Naive thymus-derived CD8-positive, alpha-beta T cell (primary cell): ENCODE data around the gene VPS36. TPM values are rescaled to one million over a fixed set of nuclear protein-coding genes. Genes with fewer than 3 reads are reported as not detected.
A peak's percentile ranks its signal among the peaks of the same experiment; 100 is the strongest.

Experiments
- ATAC-seq, 2 donors: fragments of 150-1000 bp; cut with Tn5 transposase in 1 of 2; sonication (Bioruptor Pico), chemical (Tn5 transposase) in 1 of 2; 1 replicate in 1 of 2; 2 replicates in 1 of 2; pipeline ENCODE4 v1.10.0; 2021; ENCODE audit warnings: mild to moderate bottlenecking in 2 of 2, moderate library complexity in 2 of 2
- POLR2A ChIA-PET: fragments of 350-600 bp; sonication (Branson Sonifier 250); formaldehyde crosslinking; loops from one replicate; lab custom pipeline; 2021; ENCODE audit warnings: antibody characterized with exemption; lab: Charles Lee
- DNase-seq, 10 donors: peaks; one replicate each; pipeline versions ENCODE4 v3.0.0 to v3.0.0-alpha.2; 2020 to 2022
- H3K27ac Mint-ChIP-seq, 10 donors: one replicate each; pipeline ENCODE4 v1.8.0; 2020 to 2022; ENCODE audit warnings: mild to moderate bottlenecking in 10 of 10, mixed read lengths in 10 of 10, moderate library complexity in 4 of 10, inconsistent platforms in 1 of 10
- H3K27me3 Mint-ChIP-seq, 5 donors: one replicate each; pipeline ENCODE4 v1.8.0; 2021 to 2022; ENCODE audit warnings: mixed read lengths in 5 of 5
- H3K36me3 Mint-ChIP-seq, 3 donors: one replicate each; pipeline ENCODE4 v1.8.0; 2020 to 2022; ENCODE audit warnings: mixed read lengths in 3 of 3, mild to moderate bottlenecking in 2 of 3, inconsistent platforms in 1 of 3
- H3K4me1 Mint-ChIP-seq, 4 donors: one replicate each; pipeline ENCODE4 v1.8.0; 2021 to 2022; ENCODE audit warnings: mixed read lengths in 4 of 4
- H3K4me3 Mint-ChIP-seq, 10 donors: one replicate each; pipeline ENCODE4 v1.8.0; 2020 to 2022; ENCODE audit warnings: mild to moderate bottlenecking in 10 of 10, mixed read lengths in 10 of 10, moderate library complexity in 6 of 10, inconsistent platforms in 1 of 10
- H3K9me3 Mint-ChIP-seq, 9 donors: one replicate each; pipeline ENCODE4 v1.8.0; 2020 to 2022; ENCODE audit warnings: mixed read lengths in 9 of 9, mild to moderate bottlenecking in 3 of 9, inconsistent platforms in 1 of 9, moderate library complexity in 1 of 9
- polyA plus RNA-seq, 3 donors: library from polyadenylated mRNA; unstranded; fragments of 300-500 nt; fragmentation: Illumina TruSeq; gene quantifications; one replicate each; pipeline ENCODE4 v1.2.3, GENCODE V29; 2021
- total RNA-seq, 8 experiments: library from RNA in 2 of 8; stranded (reverse) in 2 of 8; gene quantifications; one replicate each; pipeline ENCODE4 v1.2.3 and lab custom pipeline; 2021 to 2026

Gene VPS36
- total and polyA plus RNA-seq, 5 experiments from 2014 or later: 33.2 to 65.4 (median 38.2) TPM

DNA sequence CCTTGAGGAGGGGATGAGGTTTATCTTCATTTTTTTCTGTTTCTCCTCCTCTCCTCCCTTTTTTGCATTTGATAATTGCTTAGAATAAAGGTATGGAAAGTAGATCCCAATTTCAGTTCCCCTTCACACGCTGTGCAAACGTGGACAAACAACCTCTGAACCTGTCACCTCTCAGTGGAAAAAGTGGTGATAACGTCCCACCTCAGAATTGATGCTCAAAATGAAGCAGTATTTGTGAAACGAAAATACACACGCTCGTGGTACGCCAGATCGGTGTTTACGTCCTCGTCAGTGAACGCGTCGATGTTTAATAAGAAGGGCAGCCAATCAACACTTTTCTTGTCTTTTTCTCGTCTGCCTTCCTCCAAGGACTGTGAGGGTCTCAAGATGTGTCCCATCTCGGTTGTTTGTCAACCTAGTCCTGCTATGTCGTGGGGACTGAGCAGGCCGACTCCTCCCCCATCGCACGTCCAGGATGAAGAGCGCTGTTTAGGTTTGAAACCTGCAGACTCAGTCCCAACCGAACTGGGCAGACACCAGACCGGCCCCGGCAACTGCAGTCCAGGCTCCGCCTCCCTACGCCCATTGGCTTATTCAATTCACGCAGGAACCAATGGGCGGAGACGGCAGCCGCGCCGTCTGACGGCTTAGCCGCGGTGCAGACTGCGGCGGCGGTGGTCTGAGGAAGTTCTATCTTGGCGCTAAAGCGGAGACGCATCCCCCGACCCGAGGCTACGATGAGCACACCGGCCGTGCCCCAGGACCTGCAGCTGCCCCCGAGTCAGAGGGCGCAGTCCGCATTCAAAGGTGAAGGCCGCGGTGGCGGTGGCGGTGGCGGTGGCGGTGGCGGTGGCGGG is 4.6 kb upstream of the VPS36 start, which contains the start of gene CKAP2:
CKAP2 (plus strand) TSS at position 659 of the 857 bp plus-strand sequence; CDS start at position 738, 79 bp downstream.
- Mint-ChIP-seq H3K9me3 (no peaks in the 10 kb centered on the region), H3K4me3 (peak within 1 kb of the TSS; percentile 91 to 99 (median 96)), H3K27ac (peak within 1 kb of the TSS; percentile 97 to 100 (median 99)), H3K36me3 (peaks cover 0 to 6% (median 0%) of the 10 kb centered on the region in 3 donors), H3K4me1 (peaks cover 17 to 41% (median 33%) of the 10 kb centered on the region in 4 donors), H3K27me3 (peaks cover 0 to 1% (median 0%) of the 10 kb centered on the region in 5 donors)
- DNase-seq (peak; percentile 84 to 99 (median 93)), ATAC-seq (peak; percentile 81 to 82)
- POLR2A ChIA-PET: interaction anchor here (1.5 kb wide), 1 partner anchor 197 kb away, joined by 9 read pairs; the partner anchor contains the start of gene SUGT1

DNA sequence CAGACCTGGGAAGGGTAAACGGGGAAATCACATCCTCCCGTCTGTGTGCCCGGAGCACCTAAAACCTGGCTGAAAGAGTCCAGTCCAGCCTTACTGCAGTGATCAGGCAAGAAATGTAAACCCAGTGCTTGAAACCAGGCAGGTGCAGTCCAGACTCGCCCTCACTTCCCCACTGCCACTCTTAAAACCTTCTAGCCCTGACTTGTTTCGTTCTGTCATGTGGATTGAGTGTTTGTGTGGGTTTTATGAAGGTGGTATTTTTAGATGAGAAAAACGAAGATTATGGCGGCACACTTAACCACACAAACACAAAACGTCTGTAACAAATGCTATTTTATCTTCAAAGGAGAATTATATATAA is 4.0 kb upstream of the VPS36 start:
- Mint-ChIP-seq H3K27ac (peak overlapping the region; percentile 97 to 100 (median 99)), H3K36me3 (peaks cover 0 to 3% (median 0%) of the 10 kb centered on the region in 3 donors), H3K4me1 (peaks cover 19 to 44% (median 37%) of the 10 kb centered on the region in 4 donors), H3K9me3 (no peaks in the 10 kb centered on the region), H3K27me3 (peaks cover 0 to 1% (median 0%) of the 10 kb centered on the region in 5 donors), H3K4me3 (peak overlapping the region; percentile 91 to 99 (median 96))
- ATAC-seq (peak; percentile 4 to 5), DNase-seq (peak in 4 of 10 donors; percentile 2 to 64 (median 22))
- POLR2A ChIA-PET: no interaction called here

- POLR2A ChIA-PET: no interaction called here
- DNase-seq (no peak), ATAC-seq (no peak)
- no peaks in the 10 kb centered on the region for H3K36me3 Mint-ChIP-seq
- no peaks in the 10 kb centered on the region for H3K9me3 Mint-ChIP-seq
- H3K27ac Mint-ChIP-seq: no peak overlapping the region
- peaks cover 0 to 1% (median 0%) of the 10 kb centered on the region in 5 donors for H3K27me3 Mint-ChIP-seq
- H3K4me1 Mint-ChIP-seq: peaks cover 24 to 57% (median 53%) of the 10 kb centered on the region in 4 donors
- H3K4me3 Mint-ChIP-seq: no peak overlapping the region
These were observed 2.0 kb upstream of the VPS36 start for GRCh38 chr13:52452470-52452869.

GRCh38 chr13:52451135-52451804 is 836 bp upstream of the VPS36 start:
- H3K36me3 Mint-ChIP-seq: peaks cover 0 to 2% (median 0%) of the 10 kb centered on the region in 3 donors
- peaks cover 25 to 58% (median 48%) of the 10 kb centered on the region in 4 donors for H3K4me1 Mint-ChIP-seq
- no peaks in the 10 kb centered on the region for H3K9me3 Mint-ChIP-seq
- ATAC-seq (no peak), DNase-seq (no peak)
- H3K4me3 Mint-ChIP-seq: peak overlapping the region; percentile 72 to 92 (median 84)
- H3K27me3 Mint-ChIP-seq: peaks cover 0 to 1% (median 0%) of the 10 kb centered on the region in 5 donors
- H3K27ac Mint-ChIP-seq: peak overlapping the region; percentile 79 to 91 (median 86)
- POLR2A ChIA-PET: interaction anchor here (1.0 to 3.3 kb wide), 5 partner anchors 166 to 998 kb away, joined by 3 to 17 read pairs (median 6); partner anchors contain the start of genes INTS6 and SUGT1

- Mint-ChIP-seq H3K4me1 (peaks cover 22 to 53% (median 46%) of the 10 kb centered on the region in 4 donors), H3K27ac (peak overlapping the region; percentile 79 to 91 (median 86)), H3K27me3 (peaks cover 0 to 1% (median 0%) of the 10 kb centered on the region in 5 donors), H3K4me3 (peak overlapping the region; percentile 72 to 92 (median 84)), H3K9me3 (no peaks in the 10 kb centered on the region), H3K36me3 (peaks cover 0 to 5% (median 0%) of the 10 kb centered on the region in 3 donors)
- no peak for DNase-seq
- POLR2A ChIA-PET: interaction anchor here (1.0 to 3.3 kb wide), 5 partner anchors 19 to 998 kb away, joined by 3 to 17 read pairs (median 6); partner anchors contain the start of genes INTS6 and SUGT1
- ATAC-seq: no peak
These were observed 321 bp upstream of the VPS36 start for GRCh38 chr13:52450793-52451116.

DNA sequence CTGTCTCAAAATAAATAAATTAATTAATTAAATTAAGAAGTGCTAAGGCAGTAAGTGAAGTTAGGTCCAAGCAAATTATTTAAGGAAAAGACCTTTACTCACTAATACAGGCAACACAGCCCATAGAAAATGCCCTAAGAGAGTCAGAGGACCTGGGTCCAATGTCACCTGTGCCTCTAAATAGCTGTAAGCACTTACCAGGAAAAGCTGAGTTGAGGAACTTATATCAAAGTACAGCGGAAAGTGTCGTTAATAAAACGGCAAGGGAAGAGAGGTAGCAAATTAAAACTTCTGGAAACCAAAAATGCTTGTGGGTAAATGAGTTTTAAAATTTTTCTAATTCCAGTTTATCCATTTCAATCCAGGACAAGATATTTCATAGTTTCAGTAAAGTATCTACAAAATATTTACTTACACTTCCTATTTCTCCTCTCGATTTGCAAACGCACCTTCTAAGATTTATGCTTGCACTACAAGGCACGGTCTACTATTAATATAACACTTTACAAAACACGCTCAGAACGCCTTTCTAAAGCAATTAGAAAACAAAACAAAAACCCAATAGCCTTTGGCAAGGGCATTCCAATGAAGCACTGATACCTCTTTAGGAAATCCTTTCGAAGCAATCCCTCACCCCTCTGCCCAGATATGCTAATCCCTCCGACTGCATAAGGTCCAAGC is 963 bp downstream of the VPS36 start:
- peak overlapping the region; percentile 85 to 97 (median 92) for H3K4me3 Mint-ChIP-seq
- H3K9me3 Mint-ChIP-seq: no peaks in the 10 kb centered on the region
- peak overlapping the region; percentile 81 to 96 (median 90) for H3K27ac Mint-ChIP-seq
- DNase-seq (no peak), ATAC-seq (no peak)
- POLR2A ChIA-PET: interaction anchor here (0.9 to 3.3 kb wide), 5 partner anchors 18 to 255 kb away, joined by 3 to 17 read pairs (median 6); partner anchors contain the start of gene SUGT1
- peaks cover 0 to 12% (median 4%) of the 10 kb centered on the region in 3 donors for H3K36me3 Mint-ChIP-seq
- no peaks in the 10 kb centered on the region for H3K27me3 Mint-ChIP-seq
- peaks cover 19 to 45% (median 42%) of the 10 kb centered on the region in 4 donors for H3K4me1 Mint-ChIP-seq

DNA sequence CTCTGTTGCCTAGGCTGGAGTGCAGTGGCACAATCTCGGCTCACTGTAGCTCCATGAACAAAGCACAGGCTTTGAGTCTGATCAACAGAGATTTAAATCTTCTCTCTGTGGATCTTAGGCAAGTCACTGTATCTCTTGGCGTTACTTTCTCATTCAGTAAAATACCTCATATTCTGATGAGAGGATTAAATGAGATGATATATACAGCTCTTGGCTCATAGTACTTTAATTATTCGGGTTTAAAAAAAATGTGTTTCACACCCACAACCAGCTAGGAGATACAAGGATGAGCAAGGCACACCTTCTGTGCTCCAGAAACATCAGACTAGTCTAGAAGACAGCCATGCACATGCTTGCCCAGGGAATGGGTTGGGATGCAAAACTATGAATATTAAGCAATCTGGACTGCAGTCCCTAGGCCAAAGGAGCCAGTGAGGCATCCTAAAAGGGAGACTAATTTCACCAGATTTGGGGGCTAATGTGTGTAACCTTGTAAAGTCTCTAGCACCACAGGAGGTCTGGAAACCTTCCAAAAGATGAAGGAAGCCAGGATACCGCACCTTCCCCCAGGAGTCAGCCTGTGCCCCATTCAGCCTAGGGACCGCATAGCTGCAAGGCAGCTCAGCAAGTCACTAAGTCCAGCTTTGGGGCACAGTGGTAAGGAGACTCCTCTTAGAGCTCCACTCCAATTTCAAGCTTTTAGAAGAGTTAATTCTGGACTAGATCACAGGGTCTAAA is 2.5 kb downstream of the VPS36 start:
- ATAC-seq (no peak), DNase-seq (no peak)
- Mint-ChIP-seq H3K4me1 (peaks cover 17 to 39% (median 38%) of the 10 kb centered on the region in 4 donors), H3K27ac (peak overlapping the region in 5 of 10 donors; percentile 20 to 63 (median 40)), H3K9me3 (no peaks in the 10 kb centered on the region), H3K36me3 (peaks cover 0 to 12% (median 4%) of the 10 kb centered on the region in 3 donors), H3K27me3 (no peaks in the 10 kb centered on the region), H3K4me3 (peak overlapping the region in 7 of 10 donors; percentile 18 to 94 (median 77))
- POLR2A ChIA-PET: interaction anchor here (1.0 kb wide), 1 partner anchor 17 kb away, joined by 3 read pairs; no protein-coding TSS in a partner anchor

- ATAC-seq (no peak), DNase-seq (no peak)
- Mint-ChIP-seq H3K9me3 (no peaks in the 10 kb centered on the region), H3K27ac (peak overlapping the region in 3 of 10 donors; percentile 20 to 63 (median 29)), H3K4me1 (peaks cover 17 to 43% (median 38%) of the 10 kb centered on the region in 4 donors), H3K36me3 (peaks cover 0 to 18% (median 4%) of the 10 kb centered on the region in 3 donors), H3K27me3 (no peaks in the 10 kb centered on the region), H3K4me3 (no peak overlapping the region)
- POLR2A ChIA-PET: interaction anchor here (1.0 kb wide), 1 partner anchor 17 kb away, joined by 3 read pairs; no protein-coding TSS in a partner anchor
These were observed 3.1 kb downstream of the VPS36 start for GRCh38 chr13:52447354-52447753.

DNA sequence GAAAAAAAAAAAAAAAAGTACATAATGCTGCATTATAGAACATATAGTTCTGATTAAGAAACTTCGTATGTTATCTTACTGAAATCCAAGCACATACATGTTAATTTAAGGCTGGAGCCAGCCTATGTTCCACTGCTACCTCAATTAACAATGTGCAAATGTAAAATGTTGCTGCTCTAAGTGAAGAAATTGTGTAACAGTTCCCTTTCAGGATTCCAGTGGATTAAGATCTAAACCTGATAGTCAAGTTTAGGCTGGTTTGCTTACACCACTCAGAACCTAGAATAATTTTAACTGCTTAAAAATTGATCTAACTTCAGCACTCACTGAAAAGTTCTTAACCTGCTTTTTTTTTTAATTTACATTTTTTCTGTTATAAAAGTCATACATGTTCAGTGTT is 4.2 kb downstream of the VPS36 start:
- Mint-ChIP-seq H3K27ac (no peak overlapping the region), H3K9me3 (no peaks in the 10 kb centered on the region), H3K4me1 (peaks cover 16 to 41% (median 38%) of the 10 kb centered on the region in 4 donors), H3K36me3 (peaks cover 0 to 29% (median 4%) of the 10 kb centered on the region in 3 donors), H3K4me3 (no peak overlapping the region), H3K27me3 (no peaks in the 10 kb centered on the region)
- POLR2A ChIA-PET: no interaction called here
- ATAC-seq: no peak
- DNase-seq: no peak

DNA sequence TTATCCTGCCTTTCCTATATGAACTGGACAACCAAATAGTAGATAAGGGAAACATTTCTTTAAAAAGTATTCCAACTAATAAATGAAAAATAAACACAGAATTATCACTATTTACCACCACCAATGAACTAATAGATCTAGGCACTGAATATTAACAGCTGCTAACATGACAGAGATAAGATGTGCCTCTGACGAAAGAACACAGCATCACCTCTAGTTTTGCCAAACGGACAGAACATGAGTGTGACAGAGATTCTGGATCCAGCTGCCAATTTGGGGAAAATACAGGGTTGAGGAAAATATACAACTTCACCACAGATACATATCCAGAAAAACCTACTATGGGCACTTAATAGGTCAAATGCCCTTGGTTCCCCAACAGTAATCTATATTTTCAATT is 18.0 kb downstream of the VPS36 start:
- POLR2A ChIA-PET: interaction anchor here (0.6 kb wide), 1 partner anchor 73 kb away, joined by 4 read pairs; no protein-coding TSS in a partner anchor
- Mint-ChIP-seq H3K36me3 (peaks cover 0 to 83% (median 30%) of the 10 kb centered on the region in 3 donors), H3K27me3 (no peaks in the 10 kb centered on the region), H3K27ac (no peak overlapping the region), H3K9me3 (no peaks in the 10 kb centered on the region), H3K4me3 (no peak overlapping the region), H3K4me1 (peaks cover 1 to 5% (median 5%) of the 10 kb centered on the region in 4 donors)
- ATAC-seq (no peak), DNase-seq (no peak)

GRCh38 chr13:52428295-52428694 is 22.1 kb downstream of the VPS36 start:
- POLR2A ChIA-PET: no interaction called here
- Mint-ChIP-seq H3K27ac (no peak overlapping the region), H3K4me3 (no peak overlapping the region), H3K27me3 (no peaks in the 10 kb centered on the region), H3K4me1 (peaks cover 0 to 5% (median 2%) of the 10 kb centered on the region in 4 donors), H3K9me3 (no peaks in the 10 kb centered on the region), H3K36me3 (peaks cover 0 to 75% (median 32%) of the 10 kb centered on the region in 3 donors)
- DNase-seq (no peak), ATAC-seq (no peak)
